Skeletal muscle tissue (tissue), 4 donors: ENCODE data around the gene CACNA1G. TPM values are rescaled to one million over a fixed set of nuclear protein-coding genes. Genes with fewer than 3 reads are reported as not detected.

Source experiments
- H3K27ac ChIP-seq: one replicate; pipeline ENCODE4 v1.7.0; 2013; ENCODE audit warnings: mild to moderate bottlenecking, low read depth, low read length, inconsistent platforms
- H3K27me3 ChIP-seq, 3 donors: one replicate each; pipeline ENCODE4 v1.7.0; 2013; ENCODE audit warnings: low read length in 3 of 3; ENCODE audit not compliant: control insufficient read depth in 3 of 3, insufficient read depth in 3 of 3
- H3K36me3 ChIP-seq, 3 donors: one replicate each; pipeline ENCODE4 v1.7.0; 2013; ENCODE audit warnings: low read length in 3 of 3; ENCODE audit not compliant: control insufficient read depth in 3 of 3, insufficient read depth in 3 of 3
- H3K4me1 ChIP-seq, 3 donors: one replicate each; pipeline ENCODE4 v1.7.0; 2013; ENCODE audit warnings: low read length in 3 of 3, mild to moderate bottlenecking in 3 of 3; ENCODE audit not compliant: control insufficient read depth in 3 of 3, insufficient read depth in 3 of 3
- H3K4me3 ChIP-seq, 3 donors: one replicate each; pipeline ENCODE4 v1.7.0; 2013; ENCODE audit warnings: low read length in 3 of 3
- H3K9ac ChIP-seq, 3 donors: one replicate each; pipeline ENCODE4 v1.7.0; 2013; ENCODE audit warnings: low read length in 3 of 3, mild to moderate bottlenecking in 3 of 3, moderate library complexity in 2 of 3, low read depth in 1 of 3
- H3K9me3 ChIP-seq, 3 donors: one replicate each; pipeline ENCODE4 v1.7.0; 2013; ENCODE audit warnings: low read length in 3 of 3; ENCODE audit not compliant: control insufficient read depth in 3 of 3
- total RNA-seq: library from RNA; depleted of rRNA; stranded (reverse); fragments of >200 nt; gene quantifications from one replicate; pipeline ENCODE4 v1.2.3, GENCODE V29; 2014
- donor health status: Osteomylitis.

CACNA1G gene
- total RNA-seq, 1 donor from 2014 or later = 3.7 TPM

DNA sequence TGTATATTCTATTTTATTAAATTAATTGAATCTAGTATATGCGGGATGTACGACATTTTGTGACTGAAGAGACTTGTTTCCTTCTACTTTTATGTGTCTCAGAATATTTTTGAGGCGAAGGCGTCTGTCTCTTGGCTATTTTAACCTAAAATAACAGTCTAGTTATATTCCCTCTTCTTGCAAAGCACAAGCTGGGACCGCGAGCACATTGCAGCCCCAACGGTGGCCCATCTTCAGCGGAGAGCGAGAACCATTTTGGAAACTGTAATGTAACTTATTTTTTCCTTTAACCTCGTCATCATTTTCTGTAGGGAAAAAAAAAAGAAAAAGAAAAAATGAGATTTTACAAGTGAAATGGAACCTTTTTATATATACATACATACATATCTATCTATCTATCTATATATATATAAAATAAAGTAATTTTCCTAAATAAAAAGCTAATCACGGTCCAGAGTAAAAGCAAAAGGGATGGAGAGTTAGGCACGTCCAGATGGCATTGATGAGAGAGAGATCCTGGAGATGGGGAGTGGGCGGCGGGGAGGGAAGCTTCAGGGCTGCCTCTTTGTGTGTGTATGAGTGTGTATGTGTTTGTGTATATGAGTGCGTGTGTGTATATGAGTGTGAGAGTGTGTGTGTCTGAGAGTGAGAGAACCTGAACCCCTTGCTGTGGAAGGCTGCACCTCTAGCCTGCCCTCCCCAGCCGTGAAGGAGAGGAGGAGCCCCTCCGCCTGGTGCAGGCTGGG is 66.7 kb downstream of the CACNA1G start:
- H3K9ac ChIP-seq = no peak overlapping the region
- peaks cover 0 to 10% (median 0%) of the 10 kb centered on the region in 3 donors for H3K4me1 ChIP-seq
- H3K36me3 ChIP-seq = no peaks in the 10 kb centered on the region
- H3K4me3 ChIP-seq = no peak overlapping the region
- H3K27ac ChIP-seq = no peak overlapping the region
- no peaks in the 10 kb centered on the region for H3K9me3 ChIP-seq
- H3K27me3 ChIP-seq = peaks cover 22 to 40% (median 25%) of the 10 kb centered on the region in 3 donors

DNA sequence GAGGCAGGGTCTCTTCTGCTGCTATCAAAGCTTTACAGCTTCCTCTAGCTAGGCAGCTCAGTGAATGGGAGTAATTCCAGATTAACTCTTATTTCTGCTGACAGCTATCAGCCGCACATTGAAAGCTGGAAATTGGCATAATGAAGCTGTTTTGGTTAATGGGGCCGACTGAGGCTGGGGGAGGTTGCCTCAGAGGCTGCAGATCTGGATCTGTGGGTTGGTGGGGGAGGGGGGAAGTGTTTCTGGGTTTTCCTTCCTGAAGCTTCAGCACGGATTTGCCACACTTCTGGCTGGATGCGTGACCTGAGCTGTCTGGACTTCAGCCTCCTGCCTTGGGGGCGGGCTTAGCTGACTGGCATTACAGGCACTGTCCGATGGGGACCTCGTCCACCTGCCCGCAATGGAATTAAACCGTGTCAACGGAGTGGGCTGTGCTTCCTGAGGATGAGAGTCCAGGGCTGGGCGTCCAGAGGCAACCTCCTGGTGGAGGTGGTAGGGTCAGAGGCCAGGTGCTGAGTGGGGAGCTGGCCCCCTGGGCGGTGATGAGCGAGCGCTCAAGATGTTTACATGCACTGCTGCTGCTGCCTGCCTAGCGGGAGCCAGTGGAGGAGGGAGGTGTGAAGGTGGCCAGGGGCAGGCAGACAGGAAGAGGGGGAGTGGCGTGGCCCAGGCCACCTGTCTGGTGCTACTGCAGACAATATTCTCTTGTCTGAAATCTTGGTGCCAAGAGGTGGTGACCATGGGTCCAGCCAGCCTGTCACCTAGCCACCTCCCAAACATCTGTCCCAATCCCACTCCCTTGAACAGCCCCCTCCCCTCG is 67.5 kb downstream of the CACNA1G start:
- Histone ChIP-seq H3K27me3 (peaks cover 23 to 46% (median 26%) of the 10 kb centered on the region in 3 donors), H3K4me3 (no peak overlapping the region), H3K9me3 (no peaks in the 10 kb centered on the region), H3K9ac (no peak overlapping the region), H3K4me1 (peaks cover 0 to 10% (median 0%) of the 10 kb centered on the region in 3 donors), H3K36me3 (no peaks in the 10 kb centered on the region), H3K27ac (no peak overlapping the region)

DNA sequence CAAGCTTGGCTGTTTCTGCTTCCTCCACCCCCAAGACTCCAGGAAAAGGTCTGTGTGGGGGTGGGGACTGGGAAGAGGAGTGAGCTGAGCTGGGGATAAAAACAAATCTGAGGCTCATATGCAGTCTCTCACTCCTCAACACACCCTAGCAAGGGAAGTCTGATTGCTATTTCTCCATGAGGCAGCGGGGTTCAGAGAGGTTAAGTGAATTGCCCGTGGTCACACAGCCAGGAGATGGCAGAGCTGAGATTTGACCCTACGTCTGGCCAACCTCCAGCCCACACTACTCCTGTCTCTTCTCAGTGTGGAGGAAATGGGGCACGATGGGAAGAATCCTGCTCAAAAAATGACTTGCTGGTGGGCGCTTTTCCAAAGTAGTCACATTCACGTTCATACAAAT is 69.4 kb downstream of the CACNA1G start:
- no peaks in the 10 kb centered on the region for H3K9me3 ChIP-seq
- no peaks in the 10 kb centered on the region for H3K36me3 ChIP-seq
- no peak overlapping the region for H3K9ac ChIP-seq
- H3K27ac ChIP-seq = no peak overlapping the region
- peaks cover 30 to 65% (median 45%) of the 10 kb centered on the region in 3 donors for H3K27me3 ChIP-seq
- peaks cover 0 to 10% (median 6%) of the 10 kb centered on the region in 3 donors for H3K4me1 ChIP-seq
- no peak overlapping the region for H3K4me3 ChIP-seq

DNA sequence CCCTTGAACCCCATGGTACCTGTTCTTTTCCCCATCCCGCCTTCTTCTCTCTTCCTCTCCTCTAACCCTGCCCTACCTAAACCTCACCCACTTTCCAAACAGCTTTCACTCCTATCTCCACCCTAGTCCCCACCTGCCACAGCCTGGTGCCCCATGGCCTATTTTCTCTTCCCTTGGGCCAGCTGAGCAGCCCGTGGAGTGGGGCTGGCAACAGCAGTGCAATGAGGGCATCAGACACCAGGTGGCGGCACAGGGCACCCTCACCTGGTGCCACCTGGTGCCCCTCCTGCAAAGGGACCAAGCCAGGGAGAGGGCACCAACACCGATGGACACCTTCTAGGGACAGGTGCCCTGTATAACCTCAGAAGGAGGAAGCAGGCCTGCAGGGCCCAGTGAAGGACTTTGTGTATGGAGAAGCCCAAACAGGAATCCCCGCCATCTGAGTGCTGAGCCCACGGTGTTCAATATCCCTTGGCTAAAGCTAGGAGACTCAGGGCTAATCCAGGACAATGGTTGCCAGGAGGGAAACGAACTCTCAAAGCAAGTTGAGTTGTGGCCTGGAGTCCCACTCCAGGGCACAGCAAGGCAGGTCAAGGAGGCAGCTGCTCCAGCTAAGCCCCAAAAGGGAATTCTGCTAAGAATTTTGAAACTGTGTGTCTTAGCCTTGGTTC is 70.1 kb downstream of the CACNA1G start:
- H3K36me3 ChIP-seq = no peaks in the 10 kb centered on the region
- peaks cover 38 to 73% (median 52%) of the 10 kb centered on the region in 3 donors for H3K27me3 ChIP-seq
- no peaks in the 10 kb centered on the region for H3K9me3 ChIP-seq
- H3K27ac ChIP-seq = no peak overlapping the region
- H3K4me3 ChIP-seq = no peak overlapping the region
- no peak overlapping the region for H3K9ac ChIP-seq
- peaks cover 6 to 12% (median 10%) of the 10 kb centered on the region in 3 donors for H3K4me1 ChIP-seq

DNA sequence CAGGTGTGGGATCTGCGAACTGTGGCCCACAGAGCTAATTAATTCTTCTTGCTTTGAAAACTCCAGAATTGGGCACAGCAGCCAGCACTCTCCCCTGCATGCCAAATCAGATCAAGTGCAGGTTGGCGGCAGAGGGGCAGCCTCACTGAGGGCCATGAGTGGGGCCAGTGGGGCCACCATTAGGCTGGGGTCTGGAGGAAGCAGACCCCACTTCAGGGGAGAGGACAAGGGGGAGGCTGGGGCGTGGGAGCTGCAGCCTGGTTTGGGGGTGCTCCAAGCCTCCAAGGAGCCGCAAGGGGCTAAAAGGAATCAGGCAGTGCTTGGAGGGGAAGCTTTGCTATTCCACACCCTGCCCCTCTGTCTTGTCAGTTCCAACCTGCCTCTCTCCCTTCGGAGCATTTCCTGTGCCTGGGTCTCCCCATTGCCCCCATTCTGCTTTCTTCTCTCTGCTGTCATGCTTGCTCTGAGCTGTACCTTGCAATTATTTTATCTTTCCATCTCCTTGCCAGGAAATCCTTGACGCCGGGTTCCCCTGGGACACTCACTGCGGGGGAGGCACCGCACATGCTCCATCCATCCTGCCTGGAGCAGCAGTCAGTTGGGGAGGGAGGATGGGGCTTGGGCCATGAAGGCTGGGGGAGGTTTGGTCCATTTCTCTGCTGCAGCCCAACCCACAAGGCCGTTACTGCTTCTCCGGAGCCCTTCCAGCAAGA is 70.8 kb downstream of the CACNA1G start:
- Histone ChIP-seq H3K27ac (no peak overlapping the region), H3K9me3 (no peaks in the 10 kb centered on the region), H3K4me3 (no peak overlapping the region), H3K27me3 (peaks cover 44 to 79% (median 57%) of the 10 kb centered on the region in 3 donors), H3K4me1 (peaks cover 6 to 10% (median 7%) of the 10 kb centered on the region in 3 donors), H3K36me3 (no peaks in the 10 kb centered on the region), H3K9ac (no peak overlapping the region)

DNA sequence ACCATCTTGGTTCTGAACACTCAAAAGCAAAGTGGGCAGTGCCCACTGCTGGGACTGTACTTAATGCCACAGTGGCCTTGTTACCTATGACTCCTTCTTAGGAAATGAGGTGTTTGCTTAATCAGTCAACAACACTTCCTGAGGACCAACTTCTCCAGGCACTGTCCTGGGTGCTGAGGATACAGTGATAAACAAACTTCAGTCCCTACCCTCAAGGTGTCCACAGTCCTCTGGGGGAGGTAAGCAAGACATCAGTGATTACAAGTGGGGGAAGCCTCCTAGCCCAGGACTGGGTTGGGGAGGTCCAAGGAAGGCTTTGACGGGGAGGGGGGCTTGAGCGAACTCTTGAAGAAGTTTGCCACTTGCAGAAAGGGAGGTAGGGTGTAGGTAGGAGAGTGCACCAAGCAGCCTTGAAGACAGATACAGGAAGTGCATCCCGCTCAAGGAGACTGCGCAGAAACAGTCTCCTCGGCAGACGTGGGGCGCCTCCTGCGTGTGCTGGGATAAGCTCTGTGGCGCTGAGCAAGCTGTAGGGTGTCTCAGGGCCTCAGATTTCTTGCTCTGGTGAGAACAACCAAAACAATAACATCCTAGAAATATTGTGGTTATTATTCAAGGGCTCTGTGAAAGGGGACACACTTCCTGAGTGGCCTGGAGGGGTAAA is 71.5 kb downstream of the CACNA1G start:
- H3K9me3 ChIP-seq = no peaks in the 10 kb centered on the region
- H3K36me3 ChIP-seq = no peaks in the 10 kb centered on the region
- H3K9ac ChIP-seq = no peak overlapping the region
- no peak overlapping the region for H3K4me3 ChIP-seq
- peaks cover 3 to 10% (median 6%) of the 10 kb centered on the region in 3 donors for H3K4me1 ChIP-seq
- H3K27ac ChIP-seq = no peak overlapping the region
- H3K27me3 ChIP-seq = peaks cover 50 to 85% (median 57%) of the 10 kb centered on the region in 3 donors

GRCh38 chr17:50632637-50633036 is 72.1 kb downstream of the CACNA1G start:
- peaks cover 3 to 10% (median 6%) of the 10 kb centered on the region in 3 donors for H3K4me1 ChIP-seq
- H3K27ac ChIP-seq = no peak overlapping the region
- H3K9ac ChIP-seq = no peak overlapping the region
- H3K4me3 ChIP-seq = no peak overlapping the region
- peaks cover 51 to 86% (median 59%) of the 10 kb centered on the region in 3 donors for H3K27me3 ChIP-seq
- no peaks in the 10 kb centered on the region for H3K9me3 ChIP-seq
- H3K36me3 ChIP-seq = no peaks in the 10 kb centered on the region

DNA sequence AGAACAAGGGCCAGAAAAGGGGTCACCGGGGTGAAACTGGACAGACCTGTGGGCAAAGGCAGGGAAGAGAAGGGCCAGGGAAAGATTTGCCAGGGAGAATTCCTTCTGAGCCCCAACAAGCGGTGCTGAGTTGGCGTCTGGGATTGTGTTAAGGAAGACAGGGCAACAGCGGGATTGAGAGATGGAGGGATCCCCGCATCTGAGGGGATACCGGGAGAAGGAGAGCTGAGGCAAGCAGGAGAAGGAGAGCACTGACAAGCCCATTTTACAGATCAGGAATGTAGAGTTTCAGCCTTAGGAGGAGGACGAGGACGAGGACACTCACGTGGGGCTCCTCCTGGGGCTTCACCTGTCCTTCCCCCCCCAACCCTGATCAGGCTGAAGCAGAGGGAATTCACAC is 73.2 kb downstream of the CACNA1G start:
- no peak overlapping the region for H3K9ac ChIP-seq
- no peak overlapping the region for H3K4me3 ChIP-seq
- H3K27me3 ChIP-seq = peaks cover 44 to 76% (median 48%) of the 10 kb centered on the region in 3 donors
- peaks cover 4 to 12% (median 8%) of the 10 kb centered on the region in 3 donors for H3K4me1 ChIP-seq
- H3K36me3 ChIP-seq = no peaks in the 10 kb centered on the region
- H3K9me3 ChIP-seq = no peaks in the 10 kb centered on the region
- no peak overlapping the region for H3K27ac ChIP-seq
